NT2/D1 (cell line): Measurements from ENCODE around the gene C1QTNF3.

Experiments used
- DNase-seq: peaks from one replicate; pipeline ENCODE4 v3.0.0-alpha.2; 2011; ENCODE audit warnings: low read depth, low spot score
- H3K27me3 ChIP-seq: 2 replicates; pipeline ENCODE4 v1.6.0; 2011; ENCODE audit warnings: mild to moderate bottlenecking; ENCODE audit not compliant: insufficient read length, insufficient read depth
- H3K36me3 ChIP-seq: 2 replicates; pipeline ENCODE4 v1.6.1; 2011; ENCODE audit warnings: mild to moderate bottlenecking, low read length, mixed read lengths; ENCODE audit not compliant: insufficient read depth, insufficient read length
- H3K4me1 ChIP-seq: 2 replicates; pipeline ENCODE4 v1.5.1; 2011; ENCODE audit not compliant: insufficient read depth, insufficient read length
- H3K4me3 ChIP-seq: 2 replicates; pipeline ENCODE4 v1.5.1; 2011; ENCODE audit warnings: low read depth; ENCODE audit not compliant: insufficient read length
- H3K9ac ChIP-seq: 2 replicates; pipeline ENCODE4 v1.6.0; 2011; ENCODE audit warnings: low read depth; ENCODE audit not compliant: insufficient read length
- H3K9me3 ChIP-seq: 2 replicates; pipeline ENCODE4 v1.5.1; 2011; ENCODE audit warnings: mild to moderate bottlenecking, low read length; ENCODE audit not compliant: insufficient read depth
- SUZ12 ChIP-seq: IDR thresholded peaks from 2 replicates; pipeline ENCODE4 v1.6.1; 2011; ENCODE audit not compliant: insufficient read length, insufficient read depth; ENCODE audit errors: extremely low read depth
- YY1 ChIP-seq: IDR thresholded peaks from 2 replicates; pipeline ENCODE4 v1.6.1; 2011; ENCODE audit not compliant: insufficient read length, insufficient read depth
- ZNF274 ChIP-seq: IDR thresholded peaks from 2 replicates; pipeline ENCODE4 v1.6.1; 2011; ENCODE audit warnings: mild to moderate bottlenecking, low read depth, low read length

C1QTNF3 gene

DNA sequence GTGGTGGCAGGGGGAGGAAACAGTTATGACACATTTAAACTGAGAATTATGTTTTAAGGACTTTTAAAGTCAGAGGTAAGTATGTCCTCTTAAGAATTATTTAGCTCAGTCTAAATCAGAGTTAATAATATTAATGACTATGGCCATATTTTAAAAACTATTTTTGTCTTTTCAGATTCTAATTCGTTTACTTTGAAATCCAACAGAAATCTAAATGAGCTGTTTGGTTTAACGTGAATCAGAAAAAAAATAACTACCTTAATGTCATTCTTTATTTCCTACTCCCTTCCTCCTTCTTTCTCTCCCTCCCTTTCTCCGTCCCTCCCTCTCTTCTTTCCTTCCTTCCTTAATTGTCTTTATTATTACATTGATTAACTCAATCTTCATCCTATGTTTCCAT lies 14.7 kb downstream of the C1QTNF3 start:
- no peak overlapping the region for H3K4me3 ChIP-seq
- no peaks in the 10 kb centered on the region for H3K27me3 ChIP-seq
- no peaks in the 10 kb centered on the region for H3K9me3 ChIP-seq
- TF ChIP-seq ZNF274 = no peak
- no peak for TF ChIP-seq SUZ12
- no peak for TF ChIP-seq YY1
- DNase-seq = no peak
- no peaks in the 10 kb centered on the region for H3K36me3 ChIP-seq
- no peak overlapping the region for H3K9ac ChIP-seq
- H3K4me1 ChIP-seq = no peaks in the 10 kb centered on the region

GRCh38 chr5:34026089-34026761 lies 16.8 kb downstream of the C1QTNF3 start:
- Histone ChIP-seq H3K9ac (no peak overlapping the region), H3K27me3 (no peaks in the 10 kb centered on the region), H3K36me3 (no peaks in the 10 kb centered on the region), H3K9me3 (no peaks in the 10 kb centered on the region), H3K4me1 (no peaks in the 10 kb centered on the region), H3K4me3 (no peak overlapping the region)
- no peak for DNase-seq
- TF ChIP-seq YY1 (no peak), ZNF274 (no peak)

DNA sequence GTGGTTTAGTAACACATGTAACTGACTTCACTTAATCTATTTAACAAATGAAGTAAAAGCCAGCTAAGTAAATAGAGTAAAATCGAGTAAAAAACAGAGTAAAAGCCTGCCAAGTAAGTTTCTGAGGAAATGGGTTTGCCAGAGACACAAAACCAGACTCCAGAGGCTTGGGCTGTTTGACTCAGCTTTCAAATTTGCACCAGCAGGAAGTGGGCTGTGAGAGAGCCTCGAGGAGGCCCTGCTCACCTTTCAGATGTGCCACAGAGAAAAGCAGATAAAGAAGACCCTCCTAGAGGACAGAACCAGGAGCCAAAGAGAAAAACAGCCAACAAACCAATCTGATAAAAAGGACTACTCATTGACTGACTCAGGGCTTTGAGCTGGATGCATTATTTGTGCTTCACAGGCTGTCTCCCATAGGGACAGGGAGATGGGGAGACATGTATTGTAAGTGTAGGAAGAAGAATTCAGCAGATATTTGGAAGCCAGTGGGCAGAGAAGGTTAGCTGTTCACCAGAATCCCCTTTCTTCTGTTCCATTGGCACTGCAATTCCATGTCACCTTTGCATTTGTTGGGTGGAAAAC lies 20.8 kb downstream of the C1QTNF3 start:
- Histone ChIP-seq H3K27me3 (no peaks in the 10 kb centered on the region), H3K4me1 (no peaks in the 10 kb centered on the region), H3K9ac (no peak overlapping the region), H3K36me3 (no peaks in the 10 kb centered on the region), H3K9me3 (no peaks in the 10 kb centered on the region), H3K4me3 (no peak overlapping the region)
- TF ChIP-seq YY1 = no peak
- TF ChIP-seq SUZ12 = no peak
- DNase-seq = no peak

DNA sequence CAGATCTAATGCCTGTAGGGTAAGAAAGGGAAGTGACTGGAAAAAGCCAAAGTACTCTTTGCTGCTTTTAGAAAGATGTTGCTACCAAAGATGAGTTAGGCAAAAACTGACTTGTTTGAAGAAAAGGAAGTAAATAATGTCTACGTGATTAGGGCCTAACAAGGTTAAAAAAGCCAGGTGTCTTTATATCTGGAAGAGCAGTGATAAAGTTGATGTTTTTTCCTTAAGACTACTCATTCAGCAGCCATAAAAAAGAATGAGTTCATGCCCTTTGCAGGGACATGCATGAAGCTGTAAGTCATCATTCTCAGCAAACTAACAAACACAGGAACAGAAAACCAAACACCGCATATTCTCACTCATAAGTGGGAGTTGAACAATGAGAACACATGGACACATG lies 21.7 kb downstream of the C1QTNF3 start:
- Histone ChIP-seq H3K27me3 (no peaks in the 10 kb centered on the region), H3K9ac (no peak overlapping the region), H3K4me1 (no peaks in the 10 kb centered on the region), H3K4me3 (no peak overlapping the region), H3K36me3 (no peaks in the 10 kb centered on the region), H3K9me3 (no peaks in the 10 kb centered on the region)
- DNase-seq = no peak
- TF ChIP-seq YY1 = no peak
- no peak for TF ChIP-seq SUZ12
- TF ChIP-seq ZNF274 = no peak

GRCh38 chr5:34020726-34021125 lies 22.3 kb downstream of the C1QTNF3 start:
- DNase-seq = no peak
- Histone ChIP-seq H3K36me3 (no peaks in the 10 kb centered on the region), H3K4me3 (no peak overlapping the region), H3K27me3 (no peaks in the 10 kb centered on the region), H3K9me3 (no peaks in the 10 kb centered on the region), H3K4me1 (no peaks in the 10 kb centered on the region), H3K9ac (no peak overlapping the region)
- TF ChIP-seq SUZ12 (no peak), YY1 (no peak), ZNF274 (no peak)

DNA sequence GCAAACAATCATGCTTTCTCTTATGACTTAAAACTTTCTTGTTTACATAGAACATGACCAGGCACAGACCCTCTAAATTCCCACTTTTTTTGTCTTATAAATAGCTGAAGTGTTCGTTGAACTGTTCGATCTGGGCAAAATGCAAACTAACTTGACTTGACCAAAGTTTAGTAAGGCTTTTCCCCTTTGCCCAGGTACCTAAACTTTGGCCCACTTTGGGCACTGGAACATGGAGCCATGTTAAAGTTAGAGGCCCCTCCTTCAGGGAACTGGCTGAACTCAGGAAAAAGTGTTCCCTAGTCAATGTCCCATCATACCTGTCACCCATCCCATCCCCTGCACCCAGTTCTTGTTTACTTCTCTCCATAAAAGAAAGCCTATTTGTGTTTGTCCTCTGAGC lies 25.8 kb downstream of the C1QTNF3 start:
- Histone ChIP-seq H3K36me3 (no peaks in the 10 kb centered on the region), H3K4me3 (no peak overlapping the region), H3K9me3 (no peaks in the 10 kb centered on the region), H3K4me1 (no peaks in the 10 kb centered on the region), H3K27me3 (no peaks in the 10 kb centered on the region), H3K9ac (no peak overlapping the region)
- TF ChIP-seq SUZ12 (no peak), ZNF274 (no peak), YY1 (no peak)
- DNase-seq = no peak

GRCh38 chr5:34016750-34017149 lies 26.3 kb downstream of the C1QTNF3 start:
- no peak overlapping the region for H3K9ac ChIP-seq
- no peak overlapping the region for H3K4me3 ChIP-seq
- H3K36me3 ChIP-seq = no peaks in the 10 kb centered on the region
- H3K9me3 ChIP-seq = no peaks in the 10 kb centered on the region
- DNase-seq = no peak
- H3K4me1 ChIP-seq = no peaks in the 10 kb centered on the region
- TF ChIP-seq YY1 = no peak
- TF ChIP-seq ZNF274 = no peak
- TF ChIP-seq SUZ12 = no peak
- no peaks in the 10 kb centered on the region for H3K27me3 ChIP-seq
